ENCODE results near the gene GPRASP1.

Gene GPRASP1

GRCh38 chrX:102624105-102624504 lies 27.2 kb upstream of the GPRASP1 start:
- Histone ChIP-seq H3K79me1 (ENCODE audit: low read depth, low read length) (peaks cover 2% of the 10 kb centered on the region), H3K4me1 (ENCODE audit: control insufficient read depth in 2 of 2, insufficient read depth in 1 of 2, low read depth in 1 of 2, low read length in 2 of 2) (no peaks in the 10 kb centered on the region), H3K18ac (ENCODE audit: low read length) (no peak overlapping the region), H2BK15ac (ENCODE audit: low read length) (no peak overlapping the region), H3K9me3 (replicated peaks in 1 of 2; ENCODE audit: control insufficient read depth in 2 of 2, insufficient read depth in 1 of 2, low read depth in 1 of 2, low read length in 2 of 2) (peaks cover 0 to 47% of the 10 kb centered on the region in 2 donors), H3K27me3 (ENCODE audit: control insufficient read depth in 3 of 3, insufficient read depth in 3 of 3, low read depth in 1 of 3, low read length in 3 of 3) (no peaks in the 10 kb centered on the region), H2BK120ac (ENCODE audit: low read depth, low read length) (no peak overlapping the region), H3K4ac (ENCODE audit: low read length) (no peak overlapping the region), H3K9ac (ENCODE audit: low read depth, low read length, poor library complexity) (no peak overlapping the region), H2AFZ (ENCODE audit: low read length) (no peak overlapping the region), H4K8ac (ENCODE audit: low read depth, low read length) (no peak overlapping the region), H3K4me2 (ENCODE audit: insufficient read depth, low read length, poor library complexity, severe bottlenecking) (no peak overlapping the region), H3K23ac (ENCODE audit: low read depth, low read length, poor library complexity) (no peak overlapping the region), H3K27ac (replicated peaks; ENCODE audit: low read length) (no peak overlapping the region), H4K91ac (ENCODE audit: low read depth, low read length, poor library complexity) (no peak overlapping the region), H2BK12ac (ENCODE audit: low read length) (no peak overlapping the region), H3K4me3 (ENCODE audit: low read length in 2 of 2) (no peak overlapping the region), H3K14ac (ENCODE audit: low read length) (no peak overlapping the region), H2BK5ac (ENCODE audit: low read length) (no peak overlapping the region), H2AK5ac (ENCODE audit: low read depth, low read length) (no peak overlapping the region), H3K36me3 (replicated peaks in 1 of 2; ENCODE audit: control insufficient read depth in 2 of 2, insufficient read depth in 2 of 2, low read length in 2 of 2) (peaks cover 0 to 3% of the 10 kb centered on the region in 2 donors)
- DNase-seq (ENCODE audit: low spot score) = no peak
- no CpG with 5 or more reads among the region's 6 CpGs for WGBS, 2 donors (ENCODE audit: extremely low coverage in 2 of 2, insufficient read length in 2 of 2, insufficient replicate concordance in 1 of 2)

- no peak overlapping the region for H3K18ac ChIP-seq (ENCODE audit: low read length)
Measured at GRCh38 chrX:102627640-102628039, 23.6 kb upstream of the GPRASP1 start.

GRCh38 chrX:102637561-102637960 lies 13.7 kb upstream of the GPRASP1 start:
- Histone ChIP-seq H3K4ac (ENCODE audit: low read length) (no peak overlapping the region), H2BK120ac (ENCODE audit: low read depth, low read length) (no peak overlapping the region), H3K18ac (ENCODE audit: low read length) (no peak overlapping the region), H4K8ac (ENCODE audit: low read depth, low read length) (no peak overlapping the region), H2BK12ac (ENCODE audit: low read length) (no peak overlapping the region), H3K27me3 (ENCODE audit: control insufficient read depth in 3 of 3, insufficient read depth in 3 of 3, low read depth in 1 of 3, low read length in 3 of 3) (no peaks in the 10 kb centered on the region), H3K9ac (ENCODE audit: low read depth, low read length, poor library complexity) (no peak overlapping the region), H2BK15ac (ENCODE audit: low read length) (no peak overlapping the region), H3K4me1 (ENCODE audit: control insufficient read depth in 2 of 2, insufficient read depth in 1 of 2, low read depth in 1 of 2, low read length in 2 of 2) (no peaks in the 10 kb centered on the region), H3K23ac (ENCODE audit: low read depth, low read length, poor library complexity) (no peak overlapping the region), H2BK5ac (ENCODE audit: low read length) (no peak overlapping the region), H3K36me3 (replicated peaks in 1 of 2; ENCODE audit: control insufficient read depth in 2 of 2, insufficient read depth in 2 of 2, low read length in 2 of 2) (peaks cover 2 to 16% of the 10 kb centered on the region in 2 donors), H3K14ac (ENCODE audit: low read length) (no peak overlapping the region), H4K91ac (ENCODE audit: low read depth, low read length, poor library complexity) (no peak overlapping the region), H3K79me1 (ENCODE audit: low read depth, low read length) (no peaks in the 10 kb centered on the region), H3K9me3 (replicated peaks in 1 of 2; ENCODE audit: control insufficient read depth in 2 of 2, insufficient read depth in 1 of 2, low read depth in 1 of 2, low read length in 2 of 2) (peaks cover 0 to 8% of the 10 kb centered on the region in 2 donors), H3K4me3 (ENCODE audit: low read length in 2 of 2) (no peak overlapping the region), H3K4me2 (ENCODE audit: insufficient read depth, low read length, poor library complexity, severe bottlenecking) (no peak overlapping the region), H2AK5ac (ENCODE audit: low read depth, low read length) (no peak overlapping the region), H3K27ac (replicated peaks; ENCODE audit: low read length) (no peak overlapping the region), H2AFZ (ENCODE audit: low read length) (no peak overlapping the region)
- DNase-seq (ENCODE audit: low spot score) = no peak
- WGBS, 2 donors (ENCODE audit: extremely low coverage in 2 of 2, insufficient read length in 2 of 2, insufficient replicate concordance in 1 of 2) = no CpG with 5 or more reads among the region's 1 CpG

More at GRCh38 chrX:102627640-102628039, 23.6 kb upstream of the GPRASP1 start:
- no peak overlapping the region for H2BK120ac ChIP-seq (ENCODE audit: low read depth, low read length)
- H3K27me3 ChIP-seq (ENCODE audit: control insufficient read depth in 3 of 3, insufficient read depth in 3 of 3, low read depth in 1 of 3, low read length in 3 of 3) = no peaks in the 10 kb centered on the region
- H2BK5ac ChIP-seq (ENCODE audit: low read length) = no peak overlapping the region
- H3K4ac ChIP-seq (ENCODE audit: low read length) = no peak overlapping the region
- no peak overlapping the region for H3K14ac ChIP-seq (ENCODE audit: low read length)
- no peaks in the 10 kb centered on the region for H3K4me1 ChIP-seq (ENCODE audit: control insufficient read depth in 2 of 2, insufficient read depth in 1 of 2, low read depth in 1 of 2, low read length in 2 of 2)
- H3K9me3 ChIP-seq (replicated peaks in 1 of 2; ENCODE audit: control insufficient read depth in 2 of 2, insufficient read depth in 1 of 2, low read depth in 1 of 2, low read length in 2 of 2) = peaks cover 0 to 18% of the 10 kb centered on the region in 2 donors
- H2AK5ac ChIP-seq (ENCODE audit: low read depth, low read length) = no peak overlapping the region
- H3K79me1 ChIP-seq (ENCODE audit: low read depth, low read length) = peaks cover 2% of the 10 kb centered on the region
- H3K36me3 ChIP-seq (replicated peaks in 1 of 2; ENCODE audit: control insufficient read depth in 2 of 2, insufficient read depth in 2 of 2, low read length in 2 of 2) = no peaks in the 10 kb centered on the region
- H3K4me3 ChIP-seq (ENCODE audit: low read length in 2 of 2) = no peak overlapping the region
- no peak overlapping the region for H2BK12ac ChIP-seq (ENCODE audit: low read length)
- H4K91ac ChIP-seq (ENCODE audit: low read depth, low read length, poor library complexity) = no peak overlapping the region
- WGBS, 2 donors (ENCODE audit: extremely low coverage in 2 of 2, insufficient read length in 2 of 2, insufficient replicate concordance in 1 of 2) = no CpG with 5 or more reads among the region's 1 CpG
- H2BK15ac ChIP-seq (ENCODE audit: low read length) = no peak overlapping the region
- DNase-seq (ENCODE audit: low spot score) = no peak
- H3K4me2 ChIP-seq (ENCODE audit: insufficient read depth, low read length, poor library complexity, severe bottlenecking) = no peak overlapping the region
- H2AFZ ChIP-seq (ENCODE audit: low read length) = no peak overlapping the region
- H4K8ac ChIP-seq (ENCODE audit: low read depth, low read length) = no peak overlapping the region
- H3K27ac ChIP-seq (replicated peaks; ENCODE audit: low read length) = no peak overlapping the region
- no peak overlapping the region for H3K9ac ChIP-seq (ENCODE audit: low read depth, low read length, poor library complexity)
- H3K23ac ChIP-seq (ENCODE audit: low read depth, low read length, poor library complexity) = no peak overlapping the region

- Histone ChIP-seq H3K27ac (replicated peaks; ENCODE audit: low read length) (no peak overlapping the region), H3K4me2 (ENCODE audit: insufficient read depth, low read length, poor library complexity, severe bottlenecking) (peak overlapping the region; percentile 66), H3K9ac (ENCODE audit: low read depth, low read length, poor library complexity) (peak overlapping the region; percentile 60), H3K4ac (ENCODE audit: low read length) (no peak overlapping the region), H3K36me3 (replicated peaks in 1 of 2; ENCODE audit: control insufficient read depth in 2 of 2, insufficient read depth in 2 of 2, low read length in 2 of 2) (peaks cover 0 to 11% of the 10 kb centered on the region in 2 donors), H2BK12ac (ENCODE audit: low read length) (no peak overlapping the region), H3K79me1 (ENCODE audit: low read depth, low read length) (no peaks in the 10 kb centered on the region), H2BK15ac (ENCODE audit: low read length) (no peak overlapping the region), H3K14ac (ENCODE audit: low read length) (no peak overlapping the region), H2BK120ac (ENCODE audit: low read depth, low read length) (no peak overlapping the region), H2AK5ac (ENCODE audit: low read depth, low read length) (no peak overlapping the region), H3K27me3 (ENCODE audit: control insufficient read depth in 3 of 3, insufficient read depth in 3 of 3, low read depth in 1 of 3, low read length in 3 of 3) (no peaks in the 10 kb centered on the region), H3K23ac (ENCODE audit: low read depth, low read length, poor library complexity) (no peak overlapping the region), H3K9me3 (replicated peaks in 1 of 2; ENCODE audit: control insufficient read depth in 2 of 2, insufficient read depth in 1 of 2, low read depth in 1 of 2, low read length in 2 of 2) (no peaks in the 10 kb centered on the region), H4K8ac (ENCODE audit: low read depth, low read length) (no peak overlapping the region), H3K18ac (ENCODE audit: low read length) (no peak overlapping the region), H4K91ac (ENCODE audit: low read depth, low read length, poor library complexity) (no peak overlapping the region), H2AFZ (ENCODE audit: low read length) (no peak overlapping the region), H3K4me1 (ENCODE audit: control insufficient read depth in 2 of 2, insufficient read depth in 1 of 2, low read depth in 1 of 2, low read length in 2 of 2) (no peaks in the 10 kb centered on the region), H2BK5ac (ENCODE audit: low read length) (no peak overlapping the region), H3K4me3 (ENCODE audit: low read length in 2 of 2) (peak overlapping the region in 1 of 2 donors; percentile 78)
- DNase-seq (ENCODE audit: low spot score) = no peak
- WGBS, 2 donors (ENCODE audit: extremely low coverage in 2 of 2, insufficient read length in 2 of 2, insufficient replicate concordance in 1 of 2) = no CpG with 5 or more reads among the region's 23 CpGs
Measured at GRCh38 chrX:102650903-102651241, 411 bp upstream of the GPRASP1 start.
